Measurements from ENCODE around the gene DCTN2.

Gene DCTN2

GRCh38 chr12:57549203-57549908, 2.4 kb upstream of the DCTN2 start:
- DNase-seq, result no peak

- no peak for DNase-seq
Measured at GRCh38 chr12:57548488-57548887, 1.5 kb upstream of the DCTN2 start.

GRCh38 chr12:57548013-57548315, 972 bp upstream of the DCTN2 start:
- no peak for DNase-seq

GRCh38 chr12:57547288-57548012, 458 bp upstream of the DCTN2 start:
- DNase-seq, result no peak

- DNase-seq, result no peak
Measured at GRCh38 chr12:57545809-57546437, 1.1 kb downstream of the DCTN2 start.

GRCh38 chr12:57543581-57543980, 3.4 kb downstream of the DCTN2 start:
- no peak for DNase-seq

- no peak for DNase-seq
Measured at GRCh38 chr12:57541717-57542116, 5.3 kb downstream of the DCTN2 start.

GRCh38 chr12:57541001-57541400, 6.0 kb downstream of the DCTN2 start:
- no peak for DNase-seq

- DNase-seq, result no peak
Measured at GRCh38 chr12:57539134-57539768, 7.7 kb downstream of the DCTN2 start.

GRCh38 chr12:57536597-57536942, 10.4 kb downstream of the DCTN2 start:
- no peak for DNase-seq

- DNase-seq, result no peak
Measured at GRCh38 chr12:57535764-57536596, 11.0 kb downstream of the DCTN2 start.

GRCh38 chr12:57534991-57535543, 11.9 kb downstream of the DCTN2 start:
- DNase-seq, result no peak

- DNase-seq, result no peak
Measured at GRCh38 chr12:57534250-57534649, 12.7 kb downstream of the DCTN2 start.

GRCh38 chr12:57533108-57533507, 13.9 kb downstream of the DCTN2 start:
- DNase-seq, result no peak

GRCh38 chr12:57531836-57532235, 15.2 kb downstream of the DCTN2 start:
- DNase-seq, result no peak

- no peak for DNase-seq
Measured at GRCh38 chr12:57530396-57531142, 16.4 kb downstream of the DCTN2 start.

- DNase-seq, result no peak
Measured at GRCh38 chr12:57529831-57530230, 17.2 kb downstream of the DCTN2 start.

GRCh38 chr12:57528831-57529555, 18.0 kb downstream of the DCTN2 start:
- DNase-seq, result no peak

- no peak for DNase-seq
Measured at GRCh38 chr12:57528176-57528575, 18.8 kb downstream of the DCTN2 start.

GRCh38 chr12:57527184-57527583, 19.8 kb downstream of the DCTN2 start:
- DNase-seq, result no peak

GRCh38 chr12:57526477-57527126, 20.4 kb downstream of the DCTN2 start:
- DNase-seq, result no peak

Data from femur (tissue), 1 donor.